ENCODE results near the gene SLC34A3. TPM values are rescaled to one million over a fixed set of nuclear protein-coding genes. Genes with fewer than 3 reads are reported as not detected.

SLC34A3 gene
- polyA plus RNA-seq, 1 experiment = not detected

DNA sequence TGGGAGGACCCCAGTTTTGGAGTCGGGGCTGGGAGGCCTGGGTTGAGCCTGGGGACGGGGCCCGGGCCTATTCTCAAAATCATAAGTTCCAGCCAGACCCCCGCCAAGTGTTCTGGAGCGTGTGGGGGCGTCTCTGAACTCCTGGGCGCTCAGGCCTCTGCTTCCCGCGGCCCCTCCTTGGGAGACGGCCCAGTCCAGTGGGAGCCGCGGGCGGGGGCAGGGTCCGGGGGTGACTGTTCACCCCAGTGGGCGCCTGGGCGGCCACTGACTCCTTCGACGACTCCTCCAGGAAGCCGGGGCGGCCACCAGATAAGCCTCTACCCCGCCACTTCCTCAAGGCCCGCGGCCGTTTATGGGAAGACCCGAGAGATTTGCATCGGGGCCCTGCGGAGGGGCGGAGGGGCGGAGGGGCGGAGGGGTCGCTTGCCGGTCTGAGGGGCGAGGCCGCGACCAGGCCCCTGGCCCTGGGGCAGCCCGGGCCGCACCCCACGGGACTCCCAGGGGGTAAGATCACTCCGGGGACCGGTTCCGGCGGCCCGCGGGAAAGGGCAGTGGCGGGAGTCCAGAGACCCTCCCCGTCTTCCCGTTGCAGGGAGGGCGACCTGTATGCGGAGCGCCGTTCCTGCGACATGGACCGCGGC, 47.5 kb downstream of the SLC34A3 start:
- Histone ChIP-seq H3K4me3 (ENCODE audit: low read depth, low read length) (peak overlapping the region; percentile 77), H3K27me3 (ENCODE audit: control insufficient read depth, insufficient read depth, low read length) (no peaks in the 10 kb centered on the region), H3K9me3 (ENCODE audit: control insufficient read depth, insufficient read depth, low read length) (peaks cover 5% of the 10 kb centered on the region; the same call in 1 of the 2 replicates), H3K27ac (ENCODE audit: low read depth, low read length) (peak overlapping the region; percentile 84)
- no peak for DNase-seq (ENCODE audit: low read depth, low spot score)
- ChIA-PET CTCF (interaction anchor here (1.3 kb wide), 1 partner anchor 41 kb away, joined by 5 read pairs; no protein-coding TSS in a partner anchor), POLR2A (interaction anchor here (0.7 to 1.8 kb wide), 4 partner anchors 10 to 38 kb away, joined by 4 to 21 read pairs (median 5); partner anchors contain the start of genes NELFB and TUBB4B)
- no peak for TF ChIP-seq CTCF (IDR thresholded peaks at IDR 0.05; ENCODE audit: low read depth, low read length)

DNA sequence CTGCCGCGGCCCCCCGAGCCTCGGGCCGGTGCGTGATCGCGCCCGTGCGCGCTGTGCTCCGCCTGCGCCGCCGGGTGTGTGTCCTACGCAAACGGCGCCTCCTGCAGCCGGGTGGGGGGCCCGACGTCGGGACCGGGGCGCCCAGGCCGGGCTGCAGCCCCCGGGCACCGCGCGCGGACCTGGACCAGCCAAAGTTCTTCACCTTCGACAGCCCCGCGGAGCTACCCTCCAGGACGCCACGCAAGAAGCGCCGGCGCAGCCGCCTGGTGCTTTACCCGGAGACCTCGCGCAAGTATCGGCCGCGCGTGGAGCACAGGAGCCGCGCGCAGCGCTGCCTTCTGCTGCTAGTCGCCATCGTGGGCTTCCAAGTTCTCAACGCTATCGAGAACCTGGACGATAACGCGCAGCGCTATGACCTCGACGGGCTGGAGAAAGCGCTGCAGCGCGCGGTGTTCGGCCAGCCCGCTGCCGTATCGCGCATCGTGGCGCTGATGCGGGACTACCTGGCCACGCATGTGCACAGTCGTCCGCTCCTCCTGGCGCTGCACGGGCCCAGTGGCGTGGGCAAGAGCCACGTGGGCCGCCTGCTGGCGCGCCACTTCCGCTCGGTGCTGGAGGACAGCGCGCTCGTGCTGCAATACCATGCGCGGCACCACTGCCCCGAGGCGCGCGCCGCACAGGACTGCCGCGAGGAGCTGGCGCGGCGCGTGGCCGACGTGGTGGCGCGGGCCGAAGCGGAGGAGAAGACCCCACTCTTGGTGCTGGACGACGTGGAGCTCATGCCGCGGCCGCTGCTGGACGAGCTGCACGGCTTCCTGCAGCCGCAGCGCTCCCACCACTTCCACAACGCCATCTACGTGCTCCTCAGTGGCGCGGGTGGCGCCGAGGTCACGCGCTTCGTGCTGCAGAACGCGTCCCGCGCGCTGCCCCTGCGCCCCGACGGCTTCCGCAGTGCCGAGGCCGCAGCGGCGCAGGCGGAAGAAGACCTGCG, 48.3 kb downstream of the SLC34A3 start:
- DNase-seq (ENCODE audit: low read depth, low spot score) = no peak
- ChIA-PET CTCF (no interaction called here), POLR2A (interaction anchor here (0.7 kb wide), 1 partner anchor 272 kb away, joined by 3 read pairs; no protein-coding TSS in a partner anchor)
- Histone ChIP-seq H3K27ac (ENCODE audit: low read depth, low read length) (no peak overlapping the region), H3K9me3 (ENCODE audit: control insufficient read depth, insufficient read depth, low read length) (peaks cover 5% of the 10 kb centered on the region; the same call in 1 of the 2 replicates), H3K4me3 (ENCODE audit: low read depth, low read length) (peak overlapping the region; percentile 77), H3K27me3 (ENCODE audit: control insufficient read depth, insufficient read depth, low read length) (no peaks in the 10 kb centered on the region)
- no peak for TF ChIP-seq CTCF (IDR thresholded peaks at IDR 0.05; ENCODE audit: low read depth, low read length)

GRCh38 chr9:137279741-137280473, 49.2 kb downstream of the SLC34A3 start:
- Histone ChIP-seq H3K4me3 (ENCODE audit: low read depth, low read length) (no peak overlapping the region), H3K9me3 (ENCODE audit: control insufficient read depth, insufficient read depth, low read length) (peaks cover 5% of the 10 kb centered on the region; the same call in 1 of the 2 replicates), H3K27ac (ENCODE audit: low read depth, low read length) (no peak overlapping the region), H3K27me3 (ENCODE audit: control insufficient read depth, insufficient read depth, low read length) (no peaks in the 10 kb centered on the region)
- DNase-seq (ENCODE audit: low read depth, low spot score) = no peak
- POLR2A ChIA-PET = interaction anchor here (0.7 kb wide), 1 partner anchor 271 kb away, joined by 3 read pairs; no protein-coding TSS in a partner anchor
- CTCF ChIA-PET = no interaction called here
- TF ChIP-seq CTCF (IDR thresholded peaks at IDR 0.05; ENCODE audit: low read depth, low read length) = no peak

- no peak overlapping the region for H3K4me3 ChIP-seq (ENCODE audit: low read depth, low read length)
- no peaks in the 10 kb centered on the region for H3K27me3 ChIP-seq (ENCODE audit: control insufficient read depth, insufficient read depth, low read length)
- DNase-seq (ENCODE audit: low read depth, low spot score) = no peak
- TF ChIP-seq CTCF (IDR thresholded peaks at IDR 0.05; ENCODE audit: low read depth, low read length) = peak; percentile 16; the same call in 1 of the 2 replicates
- CTCF ChIA-PET = no interaction called here
- POLR2A ChIA-PET = no interaction called here
- H3K27ac ChIP-seq (ENCODE audit: low read depth, low read length) = no peak overlapping the region
- peaks cover 5% of the 10 kb centered on the region; the same call in 1 of the 2 replicates for H3K9me3 ChIP-seq (ENCODE audit: control insufficient read depth, insufficient read depth, low read length)
These were observed 50.0 kb downstream of the SLC34A3 start for GRCh38 chr9:137280474-137281344.

All from AG04450 (cell line).